ENCODE data around the gene LMAN2L. TPM values are rescaled to one million over a fixed set of nuclear protein-coding genes. Genes with fewer than 3 reads are reported as not detected.
A peak's percentile ranks its signal among the peaks of the same experiment; 100 is the strongest.

LMAN2L gene
- total RNA-seq, 2 experiments from 2014 or later, result 1.1 to 1.8 TPM

GRCh38 chr2:96770442-96771202, 30.8 kb upstream of the LMAN2L start:
- no peaks in the 10 kb centered on the region for H3K36me3 Mint-ChIP-seq (ENCODE audit: low read depth)
- ATAC-seq (ENCODE audit: poor library complexity) (no peak), DNase-seq (no peak)
- no peaks in the 10 kb centered on the region for H3K27me3 ChIP-seq (ENCODE audit: control insufficient read depth in 1 of 2, insufficient read depth in 2 of 2, low read length in 2 of 2)
- H3K4me3 ChIP-seq (ENCODE audit: low read length), result no peak overlapping the region
- H3K9me3 ChIP-seq (ENCODE audit: control insufficient read depth in 1 of 2, insufficient read depth in 1 of 2, low read length in 2 of 2), result no peaks in the 10 kb centered on the region
- H3K4me3 Mint-ChIP-seq, result no peak overlapping the region
- H3K4me1 ChIP-seq (ENCODE audit: insufficient read depth, low read length), result peaks cover 37% of the 10 kb centered on the region
- POLR2A ChIA-PET, result no interaction called here
- peaks cover 43% of the 10 kb centered on the region for H3K4me1 Mint-ChIP-seq (ENCODE audit: low read depth)
- H3K27ac Mint-ChIP-seq, result no peak overlapping the region
- no peak for TF ChIP-seq CTCF (IDR thresholded peaks at IDR 0.05)
- peaks cover 6% of the 10 kb centered on the region for H3K36me3 ChIP-seq (ENCODE audit: insufficient read depth, low read length)
- intact Hi-C loops (cut with DNase I, micrococcal nuclease), result loop anchor here in 1 of 2 experiments (10.0 kb wide), 1 partner anchor 46 kb away; no protein-coding TSS in a partner anchor
- H3K27me3 Mint-ChIP-seq, result no peaks in the 10 kb centered on the region
- H3K27ac ChIP-seq (ENCODE audit: low read depth in 1 of 2, low read length in 2 of 2), result no peak overlapping the region
- H3K9me3 Mint-ChIP-seq, result no peaks in the 10 kb centered on the region
- CTCF ChIA-PET, result no interaction called here

GRCh38 chr2:96769814-96770213, 29.9 kb upstream of the LMAN2L start:
- no peaks in the 10 kb centered on the region for H3K9me3 Mint-ChIP-seq
- ChIA-PET CTCF (no interaction called here), POLR2A (no interaction called here)
- ATAC-seq (ENCODE audit: poor library complexity) (no peak), DNase-seq (no peak)
- Histone ChIP-seq H3K4me3 (ENCODE audit: low read length) (no peak overlapping the region), H3K9me3 (ENCODE audit: control insufficient read depth in 1 of 2, insufficient read depth in 1 of 2, low read length in 2 of 2) (no peaks in the 10 kb centered on the region), H3K36me3 (ENCODE audit: insufficient read depth, low read length) (peaks cover 6% of the 10 kb centered on the region), H3K27ac (ENCODE audit: low read depth in 1 of 2, low read length in 2 of 2) (no peak overlapping the region), H3K27me3 (ENCODE audit: control insufficient read depth in 1 of 2, insufficient read depth in 2 of 2, low read length in 2 of 2) (no peaks in the 10 kb centered on the region), H3K4me1 (ENCODE audit: insufficient read depth, low read length) (peaks cover 41% of the 10 kb centered on the region)
- no peak for TF ChIP-seq CTCF (IDR thresholded peaks at IDR 0.05)
- intact Hi-C loops (cut with DNase I, micrococcal nuclease), result loop anchor here in 1 of 2 experiments (10.0 kb wide), 2 partner anchors 45 to 895 kb away; partner anchors contain the start of genes ACTR1B and C2orf92
- H3K36me3 Mint-ChIP-seq (ENCODE audit: low read depth), result no peaks in the 10 kb centered on the region
- H3K4me1 Mint-ChIP-seq (ENCODE audit: low read depth), result peaks cover 43% of the 10 kb centered on the region
- H3K4me3 Mint-ChIP-seq, result no peak overlapping the region
- no peaks in the 10 kb centered on the region for H3K27me3 Mint-ChIP-seq
- no peak overlapping the region for H3K27ac Mint-ChIP-seq

- no peak for ATAC-seq (ENCODE audit: poor library complexity)
- Histone ChIP-seq H3K27me3 (ENCODE audit: control insufficient read depth in 1 of 2, insufficient read depth in 2 of 2, low read length in 2 of 2) (no peaks in the 10 kb centered on the region), H3K27ac (ENCODE audit: low read depth in 1 of 2, low read length in 2 of 2) (no peak overlapping the region), H3K36me3 (ENCODE audit: insufficient read depth, low read length) (peaks cover 6% of the 10 kb centered on the region), H3K4me1 (ENCODE audit: insufficient read depth, low read length) (peaks cover 45% of the 10 kb centered on the region), H3K9me3 (ENCODE audit: control insufficient read depth in 1 of 2, insufficient read depth in 1 of 2, low read length in 2 of 2) (no peaks in the 10 kb centered on the region), H3K4me3 (ENCODE audit: low read length) (no peak overlapping the region)
- Mint-ChIP-seq H3K4me1 (ENCODE audit: low read depth) (peaks cover 48% of the 10 kb centered on the region), H3K36me3 (ENCODE audit: low read depth) (no peaks in the 10 kb centered on the region), H3K4me3 (peak overlapping the region; percentile 20), H3K9me3 (no peaks in the 10 kb centered on the region), H3K27me3 (no peaks in the 10 kb centered on the region), H3K27ac (no peak overlapping the region)
- intact Hi-C loops (cut with DNase I, micrococcal nuclease), result loop anchor here in 1 of 2 experiments (10.0 kb wide), 1 partner anchor 897 kb away; the partner anchor contains the start of genes ACTR1B and C2orf92
- CTCF ChIA-PET, result no interaction called here
- no peak for DNase-seq
- TF ChIP-seq CTCF (IDR thresholded peaks at IDR 0.05), result no peak
- POLR2A ChIA-PET, result no interaction called here
These were observed 28.3 kb upstream of the LMAN2L start for GRCh38 chr2:96768083-96768561.
